K562 (cell line): ENCODE results near the gene CFAP58. TPM values are rescaled to one million over a fixed set of nuclear protein-coding genes. Genes with fewer than 3 reads are reported as not detected.

Experiments used
- ATAC-seq: fragments of 200-7000 bp; cut with Tn5 transposase; 3 replicates; pipeline ENCODE4 v1.9.1; 2020; ENCODE audit warnings: moderate library complexity
- BruUV-seq: library from RNA; stranded (reverse); fragments of 400-500 nt; replicated peaks from 2 replicates; lab custom pipeline; 2021; lab: Mats Ljungman, UMichigan
- CTCF ChIA-PET: fragments of 300-600 bp; formaldehyde crosslinking; extraction: SDS; loops from one replicate; lab custom pipeline; 2021; ENCODE audit warnings: low intra/inter-chr PET ratio; lab: Yijun Ruan, JAX
- POLR2A ChIA-PET: fragments of 300-600, 350-650 bp; sonication (Branson Sonifier 250); formaldehyde crosslinking; extraction: SDS; loops from one replicate; lab custom pipeline; 2021; ENCODE audit warnings: antibody characterized with exemption, inconsistent platforms; lab: Yijun Ruan, JAX
- DNase-seq, 4 experiments: peaks; one replicate each; pipeline versions ENCODE4 v3.0.0 to v3.0.0-alpha.2; 2011 to 2018; ENCODE audit warnings: low spot score in 3 of 4, mixed read lengths in 3 of 4; ENCODE audit errors: extremely low read depth in 1 of 4
- FAIRE-seq: peaks from 2 replicates; lab custom pipeline; 2011; peaks lifted over from hg19 to GRCh38; lab: Jason Lieb, UNC
- H2AFZ ChIP-seq: 2 replicates; pipeline ENCODE4 v1.6.0; 2011; ENCODE audit warnings: low read depth, low read length, control low read depth, inconsistent platforms
- H3K27ac ChIP-seq: fragments of 200-600 bp; 3 replicates; pipeline ENCODE4 v1.8.0; 2011; ENCODE audit warnings: low read depth, mild to moderate bottlenecking, control low read depth, inconsistent platforms, low read length, moderate library complexity, mixed read lengths; ENCODE audit errors: extremely low read depth
- H3K27me3 ChIP-seq, 2 experiments: fragments of 300-600 bp in 1 of 2; 2 replicates in 1 of 2; 3 replicates in 1 of 2; pipeline versions ENCODE4 v1.6.0 to v1.8.0; 2011; ENCODE audit warnings: inconsistent platforms in 2 of 2, low read length in 2 of 2, mild to moderate bottlenecking in 1 of 2, mixed read lengths in 1 of 2, moderate library complexity in 1 of 2; ENCODE audit not compliant: control insufficient read depth in 2 of 2, insufficient read depth in 2 of 2
- H3K36me3 ChIP-seq: fragments of 300-600 bp; 3 replicates; pipeline ENCODE4 v1.8.0; 2011; ENCODE audit warnings: mild to moderate bottlenecking, low read length, inconsistent platforms; ENCODE audit not compliant: control insufficient read depth, insufficient read depth
- H3K4me1 ChIP-seq, 2 experiments: fragments of 200-600 bp in 1 of 2; replicated peaks in 1 of 2; 2 replicates in 1 of 2; 3 replicates in 1 of 2; pipeline versions ENCODE4 v1.5.1 to v1.8.0; 2011; ENCODE audit warnings: inconsistent platforms in 2 of 2, low read length in 2 of 2, mild to moderate bottlenecking in 1 of 2, mixed read lengths in 1 of 2, moderate library complexity in 1 of 2; ENCODE audit not compliant: control insufficient read depth in 2 of 2, insufficient read depth in 2 of 2
- H3K4me2 ChIP-seq: 2 replicates; pipeline ENCODE4 v1.6.1; 2011; ENCODE audit warnings: low read length, control low read depth, inconsistent platforms, mixed read lengths; ENCODE audit not compliant: insufficient read depth
- H3K4me3 ChIP-seq: fragments of 200-600 bp; sonication (generic), shearing (Covaris generic); 2 replicates; pipeline ENCODE4 v1.5.1; 2016; ENCODE audit warnings: control low read depth, inconsistent platforms
- H3K79me2 ChIP-seq: fragments of 200-600 bp; 3 replicates; pipeline ENCODE4 v1.8.0; 2011; ENCODE audit warnings: low read length, inconsistent platforms; ENCODE audit not compliant: control insufficient read depth, insufficient read depth
- H3K9ac ChIP-seq, 2 experiments: 2 replicates each; pipeline versions ENCODE4 v1.6.0 to v1.6.1; 2011; ENCODE audit warnings: low read depth in 2 of 2, low read length in 2 of 2, control low read depth in 1 of 2, inconsistent platforms in 1 of 2, mild to moderate bottlenecking in 1 of 2, mixed read lengths in 1 of 2; ENCODE audit not compliant: insufficient read depth in 1 of 2
- H3K9me1 ChIP-seq: one replicate; pipeline ENCODE4 v1.6.0; 2011; ENCODE audit warnings: inconsistent platforms, mild to moderate bottlenecking, low read length, moderate library complexity; ENCODE audit not compliant: control insufficient read depth, insufficient read depth
- H3K9me3 ChIP-seq: replicated peaks from 2 replicates; pipeline ENCODE4 v1.5.1; 2011; ENCODE audit warnings: low read depth, low read length, inconsistent platforms; ENCODE audit not compliant: control insufficient read depth, insufficient read depth
- H4K20me1 ChIP-seq: replicated peaks from 2 replicates; pipeline ENCODE4 v1.6.1; 2011; ENCODE audit warnings: low read length, inconsistent platforms, mixed read lengths; ENCODE audit not compliant: control insufficient read depth, insufficient read depth
- ARHGAP35 ChIP-seq: fragments of 450-650 bp; IDR thresholded peaks from 2 replicates; pipeline ENCODE4 v1.6.1; 2018; ENCODE audit not compliant: partially characterized antibody
- CEBPG ChIP-seq, 3 experiments: fragments of 200-800 bp in 1 of 3; sonication (Bioruptor generic) in 1 of 3; sonication (generic) in 1 of 3; formaldehyde crosslinking in 1 of 3; IDR thresholded peaks in 2 of 3; conservative IDR thresholded peaks in 1 of 3; 2 replicates each; pipeline versions ENCODE4 v1.6.1 to v1.8.0; 2016 to 2022; ENCODE audit warnings: missing compliant biosample characterization in 2 of 3, missing genetic modification characterization in 2 of 3, mild to moderate bottlenecking in 1 of 3, missing genetic modification reagents in 1 of 3
- CTBP1 ChIP-seq: fragments of 450-650 bp; IDR thresholded peaks from 2 replicates; pipeline ENCODE4 v1.6.1; 2016; ENCODE audit warnings: borderline replicate concordance
- MAFK ChIP-seq: IDR thresholded peaks from 2 replicates; pipeline ENCODE4 v1.6.1; 2011; ENCODE audit warnings: low read length, improper control_type of control experiment
- NFATC3 ChIP-seq: fragments of 450-650 bp; IDR thresholded peaks from 2 replicates; pipeline ENCODE4 v1.6.1; 2017; ENCODE audit warnings: mild to moderate bottlenecking
- NFIX ChIP-seq: fragments of 250-450 bp; sonication (Bioruptor Pico); IDR thresholded peaks from 2 replicates; pipeline ENCODE4 v1.4.0; 2020; ENCODE audit warnings: low read depth, mild to moderate bottlenecking, moderate library complexity
- NR2C1 ChIP-seq, 2 experiments: fragments of 450-650 bp; IDR thresholded peaks; 2 replicates each; pipeline ENCODE4 v1.6.1; 2017; ENCODE audit warnings: mild to moderate bottlenecking in 2 of 2, antibody characterized with exemption in 1 of 2, inconsistent platforms in 1 of 2, missing compliant biosample characterization in 1 of 2, missing genetic modification characterization in 1 of 2
- NR2F6 ChIP-seq: fragments of 450-650 bp; formaldehyde crosslinking; IDR thresholded peaks from 2 replicates; pipeline ENCODE4 v1.4.0; 2020; ENCODE audit warnings: mild to moderate bottlenecking
- RAD51 ChIP-seq: fragments of 450-650 bp; IDR thresholded peaks from 2 replicates; pipeline ENCODE4 v1.7.1; 2016; ENCODE audit warnings: low read depth, mild to moderate bottlenecking, borderline replicate concordance
- RB1 ChIP-seq: fragments of 450-650 bp; IDR thresholded peaks from 2 replicates; pipeline ENCODE4 v1.6.1; 2017; ENCODE audit warnings: low read depth, mild to moderate bottlenecking
- THAP7 ChIP-seq: fragments of 250-450 bp; sonication (Bioruptor Pico); IDR thresholded peaks from 2 replicates; pipeline ENCODE4 v1.5.0; 2021
- ZFP36 ChIP-seq: fragments of 150-350 bp; IDR thresholded peaks from 2 replicates; pipeline ENCODE4 v1.6.1; 2018; ENCODE audit warnings: low read length, low read depth; ENCODE audit not compliant: partially characterized antibody
- ZNF324 ChIP-seq: fragments of 250-450 bp; sonication (Bioruptor Pico); IDR thresholded peaks from 2 replicates; pipeline ENCODE4 v1.4.0; 2020; ENCODE audit warnings: mild to moderate bottlenecking
- WGBS: fragments of 100-300 bp; shearing (Covaris generic); methylation state at CpG from one replicate; pipeline ENCODE4 v1.1.6; 2016; ENCODE audit warnings: low coverage, mixed read lengths; ENCODE audit not compliant: insufficient coverage; ENCODE audit errors: missing lambda C conversion rate; 5-methylcytosine and 5-hydroxymethylcytosine counted together
- in situ Hi-C: fragments of 300-500 bp; cut with MboI; formaldehyde crosslinking; loops from 4 replicates; pipeline ENCODE4 v1.15.0; 2018; ENCODE audit warnings: inconsistent platforms, mixed read lengths
- intact Hi-C: fragments of 100-400 bp; cut with micrococcal nuclease; formaldehyde crosslinking; loops from 2 replicates; pipeline ENCODE4 v1.14.2; 2022
- polyA plus RNA-seq, 8 experiments: library from polyadenylated mRNA; depleted of rRNA in 4 of 8; stranded (reverse) in 5 of 8; unstranded in 3 of 8; fragments of >200 nt; fragmentation: Nextera tagmentation in 2 of 8; fragmentation: Illumina TruSeq in 1 of 8; extraction: Ambion mirVana in 2 of 8; extraction: Trizol in 1 of 8; gene quantifications; 2 replicates each; pipeline versions ENCODE4 v1.2.1 to v1.2.3, GENCODE V29; 2011 to 2014; ENCODE audit warnings: inconsistent platforms in 1 of 8, missing spikeins in 1 of 8
- total RNA-seq, 7 experiments: library from RNA; depleted of rRNA in 6 of 7; stranded (reverse); fragments of >200 nt in 6 of 7; fragmentation: Illumina TruSeq in 2 of 7; extraction: Trizol in 2 of 7; gene quantifications; 2 replicates each; pipeline versions ENCODE4 v1.2.1 to v1.2.3, GENCODE V29; 2011 to 2021; ENCODE audit warnings: low replicate concordance in 1 of 7
- TF ChIP-seq, protein P1 (sequence below): fragments of 450-650 bp; IDR thresholded peaks from 2 replicates; pipeline ENCODE4 v1.6.1; 2017; ENCODE audit warnings: antibody characterized with exemption
- TF ChIP-seq, protein P2 (sequence below): IDR thresholded peaks from 2 replicates; pipeline ENCODE4 v1.6.1; 2011; ENCODE audit warnings: borderline replicate concordance, low read depth, mild to moderate bottlenecking, moderate library complexity, low read length; ENCODE audit not compliant: insufficient read depth, poor library complexity, severe bottlenecking

Gene CFAP58
- total and polyA plus RNA-seq, 9 of the 15 experiments (the other 6 are each of a cell fraction or from before 2014, with no cell fraction given): 0.08 to 2.0 (median 0.71) TPM

GRCh38 chr10:104449391-104449790 lies 95.8 kb downstream of the CFAP58 start:
- DNase-seq: no peak
- no peak overlapping the region for H3K4me3 ChIP-seq
- H3K9me3 ChIP-seq: no peaks in the 10 kb centered on the region
- H4K20me1 ChIP-seq: no peaks in the 10 kb centered on the region
- ChIA-PET POLR2A (no interaction called here), CTCF (no interaction called here)
- no peaks in the 10 kb centered on the region for H3K9me1 ChIP-seq
- intact Hi-C loops (no loop called here), in situ Hi-C loops (no loop called here)
- no peaks in the 10 kb centered on the region for H3K79me2 ChIP-seq
- WGBS: 0% methylated on average over 3 of the region's 3 CpGs
- H3K27ac ChIP-seq: no peak overlapping the region
- BruUV-seq: no TSS peak
- TF ChIP-seq MAFK (no peak), ARHGAP35 (no peak), THAP7 (no peak), CTBP1 (no peak), ZFP36 (no peak), NFATC3 (no peak), NR2C1 (IDR thresholded peaks at IDR 0.05) (no peak), NR2C1 (tag; IDR thresholded peaks at IDR 0.05) (no peak), ZNF324 (CRISPR knock-in tag) (no peak), RB1 (no peak), RAD51 (no peak), NFIX (CRISPR knock-in tag) (no peak), NR2F6 (no peak), CEBPG (CRISPR knock-in tag; IDR thresholded peaks at IDR 0.05) (no peak), CEBPG (tag; conservative IDR thresholded peaks at IDR 0.05 in 1 of 2, IDR thresholded peaks at IDR 0.05 in 1 of 2) (no peak)
- TF ChIP-seq, protein P1, sequence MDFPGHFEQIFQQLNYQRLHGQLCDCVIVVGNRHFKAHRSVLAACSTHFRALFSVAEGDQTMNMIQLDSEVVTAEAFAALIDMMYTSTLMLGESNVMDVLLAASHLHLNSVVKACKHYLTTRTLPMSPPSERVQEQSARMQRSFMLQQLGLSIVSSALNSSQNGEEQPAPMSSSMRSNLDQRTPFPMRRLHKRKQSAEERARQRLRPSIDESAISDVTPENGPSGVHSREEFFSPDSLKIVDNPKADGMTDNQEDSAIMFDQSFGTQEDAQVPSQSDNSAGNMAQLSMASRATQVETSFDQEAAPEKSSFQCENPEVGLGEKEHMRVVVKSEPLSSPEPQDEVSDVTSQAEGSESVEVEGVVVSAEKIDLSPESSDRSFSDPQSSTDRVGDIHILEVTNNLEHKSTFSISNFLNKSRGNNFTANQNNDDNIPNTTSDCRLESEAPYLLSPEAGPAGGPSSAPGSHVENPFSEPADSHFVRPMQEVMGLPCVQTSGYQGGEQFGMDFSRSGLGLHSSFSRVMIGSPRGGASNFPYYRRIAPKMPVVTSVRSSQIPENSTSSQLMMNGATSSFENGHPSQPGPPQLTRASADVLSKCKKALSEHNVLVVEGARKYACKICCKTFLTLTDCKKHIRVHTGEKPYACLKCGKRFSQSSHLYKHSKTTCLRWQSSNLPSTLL: no peak
- TF ChIP-seq, protein P2, sequence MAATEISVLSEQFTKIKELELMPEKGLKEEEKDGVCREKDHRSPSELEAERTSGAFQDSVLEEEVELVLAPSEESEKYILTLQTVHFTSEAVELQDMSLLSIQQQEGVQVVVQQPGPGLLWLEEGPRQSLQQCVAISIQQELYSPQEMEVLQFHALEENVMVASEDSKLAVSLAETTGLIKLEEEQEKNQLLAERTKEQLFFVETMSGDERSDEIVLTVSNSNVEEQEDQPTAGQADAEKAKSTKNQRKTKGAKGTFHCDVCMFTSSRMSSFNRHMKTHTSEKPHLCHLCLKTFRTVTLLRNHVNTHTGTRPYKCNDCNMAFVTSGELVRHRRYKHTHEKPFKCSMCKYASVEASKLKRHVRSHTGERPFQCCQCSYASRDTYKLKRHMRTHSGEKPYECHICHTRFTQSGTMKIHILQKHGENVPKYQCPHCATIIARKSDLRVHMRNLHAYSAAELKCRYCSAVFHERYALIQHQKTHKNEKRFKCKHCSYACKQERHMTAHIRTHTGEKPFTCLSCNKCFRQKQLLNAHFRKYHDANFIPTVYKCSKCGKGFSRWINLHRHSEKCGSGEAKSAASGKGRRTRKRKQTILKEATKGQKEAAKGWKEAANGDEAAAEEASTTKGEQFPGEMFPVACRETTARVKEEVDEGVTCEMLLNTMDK: no peak
- H2AFZ ChIP-seq: no peak overlapping the region
- no peaks in the 10 kb centered on the region for H3K36me3 ChIP-seq
- no peak overlapping the region for H3K9ac ChIP-seq
- no peaks in the 10 kb centered on the region; a peak in 1 of 5 replicates for H3K27me3 ChIP-seq
- H3K4me2 ChIP-seq: no peak overlapping the region
- no peaks in the 10 kb centered on the region for H3K4me1 ChIP-seq
- ATAC-seq: no peak
- FAIRE-seq: no peak
